CD14-positive monocyte (primary cell): ENCODE data around the gene OR6S1. TPM values are rescaled to one million over a fixed set of nuclear protein-coding genes. Genes with fewer than 3 reads are reported as not detected.

ENCODE experiments used
- DNase-seq, 3 donors: peaks; one replicate each; pipeline ENCODE4 v3.0.0-alpha.2; 2011 to 2022
- H2AFZ ChIP-seq: 2 replicates; pipeline ENCODE4 v1.6.0; 2012; ENCODE audit warnings: mild to moderate bottlenecking, low read depth, low read length, inconsistent platforms; ENCODE audit not compliant: insufficient read depth, poor library complexity, severe bottlenecking
- H3K27ac ChIP-seq, 2 donors: 1 replicate in 1 of 2; 2 replicates in 1 of 2; pipeline ENCODE4 v1.5.1; 2012 to 2013; ENCODE audit warnings: low read length in 2 of 2, control low read depth in 1 of 2, inconsistent platforms in 1 of 2, low read depth in 1 of 2, mild to moderate bottlenecking in 1 of 2
- H3K27me3 ChIP-seq, 2 donors: one replicate each; pipeline versions ENCODE4 v1.6.0 to v1.6.1; 2011 to 2013; ENCODE audit warnings: low read length in 2 of 2; ENCODE audit not compliant: control insufficient read depth in 2 of 2, insufficient read depth in 2 of 2
- H3K36me3 ChIP-seq, 2 donors: replicated peaks in 1 of 2; 1 replicate in 1 of 2; 2 replicates in 1 of 2; pipeline versions ENCODE4 v1.5.1 to v1.6.1; 2012 to 2013; ENCODE audit warnings: low read length in 2 of 2, control low read depth in 1 of 2, inconsistent platforms in 1 of 2, mild to moderate bottlenecking in 1 of 2; ENCODE audit not compliant: insufficient read depth in 2 of 2, control insufficient read depth in 1 of 2
- H3K4me1 ChIP-seq, 2 donors: 1 replicate in 1 of 2; 2 replicates in 1 of 2; pipeline versions ENCODE4 v1.5.1 to v1.6.1; 2012 to 2013; ENCODE audit warnings: low read length in 2 of 2, control low read depth in 1 of 2, inconsistent platforms in 1 of 2, mild to moderate bottlenecking in 1 of 2, moderate library complexity in 1 of 2; ENCODE audit not compliant: insufficient read depth in 2 of 2, control insufficient read depth in 1 of 2
- H3K4me2 ChIP-seq: replicated peaks from 2 replicates; pipeline ENCODE3; 2012; ENCODE audit warnings: low read length, moderate library complexity, mild to moderate bottlenecking; ENCODE audit not compliant: poor library complexity, severe bottlenecking; ENCODE audit errors: extremely low read depth
- H3K4me3 ChIP-seq, 3 experiments: fragments of 200-600 bp in 1 of 3; sonication (generic) in 1 of 3; replicated peaks in 1 of 3; 1 replicate in 2 of 3; 2 replicates in 1 of 3; pipeline ENCODE4 v1.5.1; 2011 to 2013; ENCODE audit warnings: low read length in 3 of 3, mild to moderate bottlenecking in 3 of 3, control low read depth in 2 of 3, low read depth in 2 of 3, inconsistent platforms in 1 of 3, moderate library complexity in 1 of 3
- H3K79me2 ChIP-seq: 2 replicates; pipeline ENCODE4 v1.6.0; 2012; ENCODE audit warnings: mild to moderate bottlenecking, control low read depth, inconsistent platforms, low read length, moderate library complexity; ENCODE audit not compliant: insufficient read depth
- H3K9ac ChIP-seq: 2 replicates; pipeline ENCODE4 v1.6.0; 2017; ENCODE audit warnings: low read length, mild to moderate bottlenecking; ENCODE audit not compliant: insufficient read depth, poor library complexity, severe bottlenecking
- H3K9me3 ChIP-seq, 2 donors: replicated peaks in 1 of 2; 1 replicate in 1 of 2; 2 replicates in 1 of 2; pipeline versions ENCODE4 v1.5.1 to v1.6.1; 2012 to 2013; ENCODE audit warnings: low read length in 2 of 2, control low read depth in 1 of 2; ENCODE audit not compliant: control insufficient read depth in 1 of 2, insufficient read depth in 1 of 2
- H4K20me1 ChIP-seq: 2 replicates; pipeline ENCODE4 v1.6.0; 2012; ENCODE audit warnings: mild to moderate bottlenecking, low read length, control low read depth, moderate library complexity; ENCODE audit not compliant: insufficient read depth
- H3K27ac Mint-ChIP-seq, 7 donors: one replicate each; pipeline ENCODE4 v1.8.0; 2020; ENCODE audit warnings: mild to moderate bottlenecking in 7 of 7, mixed read lengths in 7 of 7, moderate library complexity in 6 of 7, inconsistent platforms in 2 of 7
- H3K27me3 Mint-ChIP-seq, 3 donors: one replicate each; pipeline ENCODE4 v1.8.0; 2021 to 2022; ENCODE audit warnings: low read depth in 3 of 3, mild to moderate bottlenecking in 3 of 3, mixed read lengths in 3 of 3, moderate library complexity in 3 of 3, inconsistent platforms in 1 of 3
- H3K36me3 Mint-ChIP-seq, 2 donors: one replicate each; pipeline ENCODE4 v1.8.0; 2020; ENCODE audit warnings: mixed read lengths in 2 of 2, inconsistent platforms in 1 of 2, mild to moderate bottlenecking in 1 of 2
- H3K4me1 Mint-ChIP-seq: one replicate; pipeline ENCODE4 v1.8.0; 2020; ENCODE audit warnings: mild to moderate bottlenecking, mixed read lengths
- H3K4me3 Mint-ChIP-seq, 2 donors: one replicate each; pipeline ENCODE4 v1.8.0; 2020; ENCODE audit warnings: mild to moderate bottlenecking in 2 of 2, mixed read lengths in 2 of 2, moderate library complexity in 1 of 2
- H3K9me3 Mint-ChIP-seq, 7 donors: one replicate each; pipeline ENCODE4 v1.8.0; 2020 to 2022; ENCODE audit warnings: mixed read lengths in 7 of 7, mild to moderate bottlenecking in 6 of 7, moderate library complexity in 6 of 7, inconsistent platforms in 2 of 7
- WGBS: methylation state at CpG from one replicate; pipeline ENCODE4 v1.1.5; 2013; ENCODE audit warnings: missing lambda C conversion rate; ENCODE audit not compliant: insufficient coverage; 5-methylcytosine and 5-hydroxymethylcytosine counted together
- intact Hi-C, 2 donors: fragments of 100-400 bp; cut with micrococcal nuclease; formaldehyde crosslinking; loops; one replicate each; pipeline versions ENCODE4 v1.15.0 to v1.15.1; 2023
- polyA plus RNA-seq, 3 donors: library from polyadenylated mRNA; depleted of rRNA in 1 of 3; unstranded in 2 of 3; stranded (reverse) in 1 of 3; fragments of 300-500 nt in 2 of 3; fragments of >200 nt in 1 of 3; fragmentation: Illumina TruSeq in 2 of 3; gene quantifications; 1 replicate in 2 of 3; 2 replicates in 1 of 3; pipeline ENCODE4 v1.2.3, GENCODE V29; 2012 to 2021
- TF ChIP-seq, protein P1 (sequence below): fragments of 200-600 bp; IDR thresholded peaks from one replicate; pipeline ENCODE4 v1.8.0; 2022; ENCODE audit warnings: antibody characterized with exemption, mild to moderate bottlenecking

Gene OR6S1
- polyA plus RNA-seq, 3 donors, result not detected

DNA sequence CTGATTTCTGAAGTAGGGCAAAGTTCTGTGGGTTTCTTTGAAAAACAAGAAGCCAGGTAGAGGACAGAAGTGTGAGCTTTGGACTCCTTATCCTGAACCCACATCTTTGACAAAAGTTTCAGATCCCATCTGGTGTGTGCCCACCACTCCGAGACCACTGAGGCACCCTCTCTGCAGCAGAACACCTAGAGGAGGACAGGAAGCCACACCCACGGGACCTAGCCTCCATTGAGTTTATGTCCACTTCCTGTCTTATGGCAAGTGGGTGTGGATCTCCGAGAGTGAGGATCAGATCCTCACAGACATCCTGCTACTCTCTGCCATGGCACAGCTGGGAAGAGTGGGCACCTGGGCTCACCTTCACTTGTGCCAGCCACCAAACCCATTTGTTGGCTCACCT is 16.8 kb upstream of the OR6S1 start:
- DNase-seq, result no peak
- H3K27me3 Mint-ChIP-seq, result peaks cover 57 to 72% (median 61%) of the 10 kb centered on the region in 3 donors
- no peak overlapping the region for H3K4me3 Mint-ChIP-seq

DNA sequence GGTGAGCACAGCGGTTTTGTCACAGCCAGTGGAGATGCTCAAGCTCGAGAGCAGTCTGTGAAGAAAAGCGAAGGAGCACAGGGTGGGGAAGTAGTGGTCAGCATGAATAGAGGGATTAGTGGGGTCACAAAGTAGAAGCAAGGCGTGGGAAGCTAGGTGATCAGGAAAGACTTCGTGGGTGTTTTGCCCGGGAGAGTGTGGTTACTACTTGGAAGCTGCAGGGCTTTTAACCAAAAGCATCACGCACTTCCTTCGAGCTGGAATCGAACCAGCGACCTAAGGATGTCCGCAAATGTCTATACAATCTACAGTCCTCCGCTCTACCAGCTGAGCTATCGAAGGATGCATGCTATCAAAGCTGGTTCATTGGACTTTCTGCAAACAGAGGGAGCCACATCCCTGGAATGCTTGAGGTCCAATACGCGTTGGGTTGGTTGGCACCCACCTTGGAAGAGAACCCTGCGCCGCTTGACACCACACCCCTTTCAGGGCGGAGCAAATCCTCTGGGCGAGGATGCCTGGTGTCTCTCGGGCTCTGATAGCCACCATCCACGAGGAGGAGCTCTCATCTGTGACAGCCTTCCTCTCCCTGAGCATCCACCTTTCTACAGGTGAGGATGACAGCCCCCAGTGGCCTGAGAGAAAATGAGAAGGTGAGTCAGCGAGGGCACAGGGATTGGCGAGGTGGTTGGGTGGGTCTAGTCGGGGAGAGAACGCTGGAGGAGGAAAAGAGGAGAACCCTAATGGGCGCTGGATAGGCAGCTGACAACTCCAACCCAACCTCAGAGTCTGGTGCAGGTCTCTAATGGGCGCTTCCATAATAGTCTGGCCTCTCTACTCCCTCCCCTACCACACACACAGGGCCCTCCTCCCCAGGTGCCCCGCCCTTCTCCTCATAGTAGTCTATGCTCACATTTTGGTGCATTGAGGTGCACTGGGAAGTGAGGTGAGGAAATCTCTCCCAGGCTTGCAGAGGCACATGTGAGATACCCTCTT is 16.0 kb upstream of the OR6S1 start:
- DNase-seq, result no peak
- H3K27me3 ChIP-seq, result peaks cover 35 to 47% of the 10 kb centered on the region in 2 donors
- no peak overlapping the region for H3K27ac ChIP-seq
- H3K27ac Mint-ChIP-seq, result no peak overlapping the region
- H3K27me3 Mint-ChIP-seq, result peaks cover 63 to 78% (median 68%) of the 10 kb centered on the region in 3 donors
- peaks cover 0 to 11% (median 5%) of the 10 kb centered on the region in 7 donors for H3K9me3 Mint-ChIP-seq
- WGBS, result 38% methylated on average over 16 of the region's 28 CpGs
- no peaks in the 10 kb centered on the region for H3K79me2 ChIP-seq
- no peak overlapping the region for H2AFZ ChIP-seq
- TF ChIP-seq, protein P1, sequence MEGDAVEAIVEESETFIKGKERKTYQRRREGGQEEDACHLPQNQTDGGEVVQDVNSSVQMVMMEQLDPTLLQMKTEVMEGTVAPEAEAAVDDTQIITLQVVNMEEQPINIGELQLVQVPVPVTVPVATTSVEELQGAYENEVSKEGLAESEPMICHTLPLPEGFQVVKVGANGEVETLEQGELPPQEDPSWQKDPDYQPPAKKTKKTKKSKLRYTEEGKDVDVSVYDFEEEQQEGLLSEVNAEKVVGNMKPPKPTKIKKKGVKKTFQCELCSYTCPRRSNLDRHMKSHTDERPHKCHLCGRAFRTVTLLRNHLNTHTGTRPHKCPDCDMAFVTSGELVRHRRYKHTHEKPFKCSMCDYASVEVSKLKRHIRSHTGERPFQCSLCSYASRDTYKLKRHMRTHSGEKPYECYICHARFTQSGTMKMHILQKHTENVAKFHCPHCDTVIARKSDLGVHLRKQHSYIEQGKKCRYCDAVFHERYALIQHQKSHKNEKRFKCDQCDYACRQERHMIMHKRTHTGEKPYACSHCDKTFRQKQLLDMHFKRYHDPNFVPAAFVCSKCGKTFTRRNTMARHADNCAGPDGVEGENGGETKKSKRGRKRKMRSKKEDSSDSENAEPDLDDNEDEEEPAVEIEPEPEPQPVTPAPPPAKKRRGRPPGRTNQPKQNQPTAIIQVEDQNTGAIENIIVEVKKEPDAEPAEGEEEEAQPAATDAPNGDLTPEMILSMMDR, result no peak
- H3K9me3 ChIP-seq, result peaks cover 0 to 14% of the 10 kb centered on the region in 2 donors
- H3K4me2 ChIP-seq, result no peak overlapping the region
- no peaks in the 10 kb centered on the region for H4K20me1 ChIP-seq
- peaks cover 27% of the 10 kb centered on the region for H3K4me1 Mint-ChIP-seq
- peak overlapping the region in 1 of 2 donors; percentile 64 for H3K4me3 Mint-ChIP-seq
- H3K4me3 ChIP-seq, result no peak overlapping the region
- no peaks in the 10 kb centered on the region for H3K36me3 Mint-ChIP-seq
- intact Hi-C loops, result loop anchor here (5.0 kb wide), 1 partner anchor 35 kb away; no protein-coding TSS in a partner anchor
- H3K4me1 ChIP-seq, result peaks cover 0 to 4% of the 10 kb centered on the region in 2 donors
- H3K36me3 ChIP-seq, result no peaks in the 10 kb centered on the region
- H3K9ac ChIP-seq, result no peak overlapping the region

More for the DNA sequence above, 16.8 kb upstream of the OR6S1 start:
- Histone ChIP-seq H3K4me1 (peaks cover 4 to 7% of the 10 kb centered on the region in 2 donors), H3K36me3 (no peaks in the 10 kb centered on the region), H4K20me1 (no peaks in the 10 kb centered on the region), H3K9me3 (peaks cover 0 to 9% of the 10 kb centered on the region in 2 donors), H2AFZ (no peak overlapping the region), H3K4me3 (no peak overlapping the region), H3K27me3 (peaks cover 28 to 39% of the 10 kb centered on the region in 2 donors), H3K9ac (no peak overlapping the region), H3K27ac (no peak overlapping the region), H3K79me2 (no peaks in the 10 kb centered on the region), H3K4me2 (no peak overlapping the region)
- no peak overlapping the region for H3K27ac Mint-ChIP-seq
- H3K9me3 Mint-ChIP-seq, result peaks cover 0 to 8% (median 4%) of the 10 kb centered on the region in 7 donors
- TF ChIP-seq, protein P1, result no peak
- WGBS, result 33% methylated on average over 1 of the region's 3 CpGs
- intact Hi-C loops, result loop anchor here (5.0 kb wide), 1 partner anchor 34 kb away; no protein-coding TSS in a partner anchor
- peaks cover 28% of the 10 kb centered on the region for H3K4me1 Mint-ChIP-seq
- no peaks in the 10 kb centered on the region for H3K36me3 Mint-ChIP-seq
